Liver (tissue), 9 donors: ENCODE data around the gene C1QTNF7. TPM values are rescaled to one million over a fixed set of nuclear protein-coding genes. Genes with fewer than 3 reads are reported as not detected.

Source experiments
- DNase-seq: peaks from one replicate; pipeline ENCODE4 v3.0.0-alpha.2; 2017; ENCODE audit warnings: low spot score
- H3K27ac ChIP-seq, 2 donors: one replicate each; pipeline ENCODE4 v1.7.0; 2013; ENCODE audit warnings: inconsistent platforms in 2 of 2, low read length in 2 of 2, control low read depth in 1 of 2, low read depth in 1 of 2, mild to moderate bottlenecking in 1 of 2
- H3K27me3 ChIP-seq, 4 donors: one replicate each; pipeline versions ENCODE4 v1.6.1 to v1.7.0; 2013; ENCODE audit warnings: low read length in 3 of 4, inconsistent platforms in 1 of 4, mild to moderate bottlenecking in 1 of 4, moderate library complexity in 1 of 4; ENCODE audit not compliant: control insufficient read depth in 4 of 4, insufficient read depth in 4 of 4
- H3K36me3 ChIP-seq, 4 donors: one replicate each; pipeline versions ENCODE4 v1.6.1 to v1.7.0; 2013; ENCODE audit warnings: low read length in 3 of 4, mild to moderate bottlenecking in 3 of 4, low read depth in 1 of 4, moderate library complexity in 1 of 4; ENCODE audit not compliant: control insufficient read depth in 4 of 4, insufficient read depth in 3 of 4
- H3K4me1 ChIP-seq, 4 donors: one replicate each; pipeline versions ENCODE4 v1.6.1 to v1.7.0; 2013; ENCODE audit warnings: low read length in 3 of 4, mild to moderate bottlenecking in 3 of 4, moderate library complexity in 1 of 4; ENCODE audit not compliant: control insufficient read depth in 4 of 4, insufficient read depth in 4 of 4
- H3K4me3 ChIP-seq, 3 donors: one replicate each; pipeline versions ENCODE4 v1.6.1 to v1.7.0; 2013; ENCODE audit warnings: low read length in 3 of 3, control low read depth in 1 of 3, low read depth in 1 of 3, mild to moderate bottlenecking in 1 of 3
- H3K9ac ChIP-seq, 2 donors: one replicate each; pipeline ENCODE4 v1.7.0; 2013; ENCODE audit warnings: low read length in 2 of 2, mild to moderate bottlenecking in 2 of 2, moderate library complexity in 2 of 2, control low read depth in 1 of 2, low read depth in 1 of 2
- H3K9me3 ChIP-seq, 4 donors: one replicate each; pipeline versions ENCODE4 v1.6.1 to v1.7.0; 2013; ENCODE audit warnings: low read length in 3 of 4; ENCODE audit not compliant: control insufficient read depth in 4 of 4
- ATF3 ChIP-seq: IDR thresholded peaks from 2 replicates; pipeline ENCODE4 v1.6.1; 2016; ENCODE audit warnings: antibody characterized with exemption
- CTCF ChIP-seq: fragments of 150-350 bp; IDR thresholded peaks from 2 replicates; pipeline ENCODE4 v1.5.1; 2017; ENCODE audit warnings: improper control_type of control experiment, low read depth, low read length; ENCODE audit not compliant: missing input control
- FOXA1 ChIP-seq: IDR thresholded peaks from 2 replicates; pipeline ENCODE4 v1.6.1; 2016; ENCODE audit warnings: antibody characterized with exemption
- FOXA2 ChIP-seq: IDR thresholded peaks from 2 replicates; pipeline ENCODE4 v1.6.1; 2016; ENCODE audit warnings: antibody characterized with exemption
- GABPA ChIP-seq, 2 donors: IDR thresholded peaks in 1 of 2; conservative IDR thresholded peaks in 1 of 2; 2 replicates each; pipeline ENCODE4 v1.6.1; 2016; ENCODE audit warnings: antibody characterized with exemption in 2 of 2, mild to moderate bottlenecking in 1 of 2, moderate library complexity in 1 of 2
- HNF4A ChIP-seq, 2 donors: conservative IDR thresholded peaks; 2 replicates each; pipeline ENCODE4 v1.6.1; 2016; ENCODE audit warnings: antibody characterized with exemption in 2 of 2, mild to moderate bottlenecking in 2 of 2
- JUND ChIP-seq, 2 donors: IDR thresholded peaks; 2 replicates each; pipeline ENCODE4 v1.6.1; 2016; ENCODE audit warnings: antibody characterized with exemption in 2 of 2
- MAX ChIP-seq: IDR thresholded peaks from 2 replicates; pipeline ENCODE4 v1.6.1; 2016; ENCODE audit warnings: antibody characterized with exemption
- NR2F2 ChIP-seq: IDR thresholded peaks from 2 replicates; pipeline ENCODE4 v1.6.1; 2016; ENCODE audit warnings: antibody characterized with exemption
- RAD21 ChIP-seq, 2 donors: IDR thresholded peaks; 2 replicates each; pipeline ENCODE4 v1.6.1; 2016; ENCODE audit warnings: antibody characterized with exemption in 2 of 2, mild to moderate bottlenecking in 2 of 2
- REST ChIP-seq: IDR thresholded peaks from 2 replicates; pipeline ENCODE4 v1.6.1; 2016; ENCODE audit warnings: antibody characterized with exemption, mild to moderate bottlenecking
- RXRA ChIP-seq, 2 donors: IDR thresholded peaks; 2 replicates each; pipeline ENCODE4 v1.6.1; 2017 to 2018; ENCODE audit warnings: antibody characterized with exemption in 2 of 2, mild to moderate bottlenecking in 1 of 2
- SP1 ChIP-seq: IDR thresholded peaks from 2 replicates; pipeline ENCODE4 v1.6.1; 2018; ENCODE audit warnings: antibody characterized with exemption, mild to moderate bottlenecking
- YY1 ChIP-seq: IDR thresholded peaks from 2 replicates; pipeline ENCODE4 v1.6.1; 2016; ENCODE audit warnings: antibody characterized with exemption, mild to moderate bottlenecking
- ZBTB33 ChIP-seq: IDR thresholded peaks from 2 replicates; pipeline ENCODE4 v1.6.1; 2016; ENCODE audit warnings: antibody characterized with exemption
- WGBS: extraction: QIAGEN DNeasy Blood & Tissue Kit; methylation state at CpG from one replicate; pipeline ENCODE4 v1.1.7; 2013; 5-methylcytosine and 5-hydroxymethylcytosine counted together
- polyA plus RNA-seq, 2 donors: library from polyadenylated mRNA; stranded (reverse) in 1 of 2; unstranded in 1 of 2; fragments of 200-250 nt in 1 of 2; fragments of >200 nt in 1 of 2; fragmentation: Nextera tagmentation in 1 of 2; extraction: Ambion mirVana in 1 of 2; gene quantifications; one replicate each; pipeline versions ENCODE4 v1.2.1 to v1.2.3, GENCODE V29; 2013 to 2015
- total RNA-seq, 2 donors: library from RNA; depleted of rRNA; stranded (reverse); fragments of >200 nt; gene quantifications; one replicate each; pipeline ENCODE4 v1.2.3, GENCODE V29; 2014
- donor health status: healthy.
- donor health status: healthy.
- donor health status: healthy.
- donor health status: healthy.
- donor health status: healthy.

Gene C1QTNF7
- total and polyA plus RNA-seq, 4 donors: 0.33 to 0.55 (median 0.47) TPM

GRCh38 chr4:15488136-15488535, 60.3 kb downstream of the C1QTNF7 start:
- H3K4me3 ChIP-seq: no peak overlapping the region
- no peak for DNase-seq
- no peaks in the 10 kb centered on the region for H3K36me3 ChIP-seq
- no peaks in the 10 kb centered on the region for H3K9me3 ChIP-seq
- H3K27me3 ChIP-seq: no peaks in the 10 kb centered on the region
- no peak overlapping the region for H3K27ac ChIP-seq
- H3K9ac ChIP-seq: no peak overlapping the region
- TF ChIP-seq RAD21 (IDR thresholded peaks at IDR 0.05): no peak
- TF ChIP-seq YY1: no peak
- TF ChIP-seq REST: no peak
- no peak for TF ChIP-seq ZBTB33
- no peak for TF ChIP-seq FOXA2
- TF ChIP-seq CTCF: no peak
- TF ChIP-seq GABPA (IDR thresholded peaks at IDR 0.05 in 1 of 2, conservative IDR thresholded peaks at IDR 0.05 in 1 of 2): no peak
- no peak for TF ChIP-seq HNF4A (conservative IDR thresholded peaks at IDR 0.05)
- TF ChIP-seq NR2F2: no peak
- no peak for TF ChIP-seq MAX
- TF ChIP-seq ATF3: no peak
- TF ChIP-seq JUND (IDR thresholded peaks at IDR 0.05): no peak
- no peak for TF ChIP-seq FOXA1
- H3K4me1 ChIP-seq: no peaks in the 10 kb centered on the region

- H3K9ac ChIP-seq: no peak overlapping the region
- no peak for DNase-seq
- 91% methylated on average over 6 of the region's 6 CpGs for WGBS
- H3K36me3 ChIP-seq: no peaks in the 10 kb centered on the region
- no peak overlapping the region for H3K27ac ChIP-seq
- no peak for TF ChIP-seq RXRA (IDR thresholded peaks at IDR 0.05)
- TF ChIP-seq FOXA1: no peak
- TF ChIP-seq CTCF: no peak
- TF ChIP-seq ZBTB33: no peak
- TF ChIP-seq SP1: no peak
- no peak for TF ChIP-seq MAX
- no peak for TF ChIP-seq ATF3
- TF ChIP-seq HNF4A (conservative IDR thresholded peaks at IDR 0.05): no peak
- TF ChIP-seq YY1: no peak
- no peak for TF ChIP-seq FOXA2
- H3K9me3 ChIP-seq: no peaks in the 10 kb centered on the region
- no peaks in the 10 kb centered on the region for H3K4me1 ChIP-seq
- no peak overlapping the region for H3K4me3 ChIP-seq
- no peaks in the 10 kb centered on the region for H3K27me3 ChIP-seq
Measured at GRCh38 chr4:15488658-15489470, 61.0 kb downstream of the C1QTNF7 start.
